HG03469 (cell line): ENCODE measurements around the gene POC1A.
A peak's percentile ranks its signal among the peaks of the same experiment; 100 is the strongest.

Experiments
- ATAC-seq: cut with Tn5 transposase; IDR thresholded peaks from one replicate; pipeline ENCODE4 v1.9.1; 2021; ENCODE audit warnings: mild to moderate bottlenecking, moderate library complexity, moderate number of reproducible peaks; ENCODE audit not compliant: unreplicated experiment

The POC1A gene

DNA sequence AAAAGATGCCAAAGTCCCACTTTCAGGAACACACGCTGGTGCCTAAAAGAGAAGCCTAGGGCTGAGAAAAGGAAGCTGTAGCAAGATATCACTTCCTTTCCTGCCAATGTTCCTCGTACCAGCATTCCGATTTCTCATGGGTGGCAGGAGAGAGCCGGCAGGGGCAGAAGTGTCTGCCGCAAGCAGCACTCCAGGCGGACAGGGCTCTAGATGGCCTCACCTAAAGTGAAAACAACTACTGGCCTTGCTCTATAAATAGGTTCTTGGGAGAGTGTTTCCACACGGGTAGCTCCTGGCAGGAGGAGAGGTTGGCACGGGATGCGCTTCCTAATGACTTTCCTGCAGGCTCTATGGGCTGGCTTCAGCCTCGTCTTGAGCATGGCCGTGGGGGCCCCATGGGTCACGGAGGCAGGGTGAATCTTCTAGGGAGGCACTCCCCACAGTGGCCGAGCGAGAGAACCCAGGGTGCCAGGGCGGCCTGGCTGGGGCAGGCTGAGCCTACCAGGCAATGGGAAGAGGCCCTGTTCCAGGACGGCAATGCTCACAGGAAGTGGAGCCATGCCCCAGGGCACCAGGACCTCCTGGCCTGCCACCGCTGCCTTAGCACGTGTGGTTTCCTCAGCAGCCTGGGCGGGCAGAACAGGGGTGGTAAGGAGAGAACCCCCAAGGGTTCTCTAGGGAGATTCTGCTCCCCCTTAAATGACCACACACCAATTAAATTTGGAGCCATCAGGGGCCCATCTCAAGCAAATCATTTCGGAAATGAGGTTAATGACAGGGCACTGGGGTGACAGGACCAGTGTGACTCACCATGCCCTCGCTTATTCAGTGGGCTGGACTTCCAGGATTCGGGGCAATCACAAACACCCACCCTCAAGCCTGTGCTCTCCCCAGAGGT lies 83.2 kb downstream of the POC1A start:
- no peak for ATAC-seq

DNA sequence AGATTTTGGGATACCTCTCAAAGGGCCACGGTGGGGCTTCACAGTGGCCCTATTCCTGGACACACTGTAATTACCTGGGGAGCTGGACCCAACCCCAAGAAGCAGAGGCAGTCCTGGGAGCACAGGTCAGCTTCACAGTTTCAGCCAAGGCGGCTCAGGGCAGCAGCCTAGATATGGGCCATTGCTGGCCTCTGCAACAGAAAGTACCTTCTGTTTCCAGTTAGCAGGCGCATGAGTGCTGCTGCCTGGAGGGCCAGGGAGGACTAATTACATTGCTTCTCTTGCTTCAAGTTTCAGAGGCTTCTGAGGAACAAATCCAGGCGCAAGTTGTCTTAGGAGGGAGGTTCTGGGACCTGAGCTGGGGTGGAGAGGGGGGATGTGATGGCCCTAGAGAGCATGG lies 84.4 kb downstream of the POC1A start:
- no peak for ATAC-seq

- ATAC-seq: no peak
Measured at GRCh38 chr3:52069135-52069534, 85.1 kb downstream of the POC1A start.

GRCh38 chr3:52068730-52069129 lies 85.5 kb downstream of the POC1A start:
- ATAC-seq: no peak

DNA sequence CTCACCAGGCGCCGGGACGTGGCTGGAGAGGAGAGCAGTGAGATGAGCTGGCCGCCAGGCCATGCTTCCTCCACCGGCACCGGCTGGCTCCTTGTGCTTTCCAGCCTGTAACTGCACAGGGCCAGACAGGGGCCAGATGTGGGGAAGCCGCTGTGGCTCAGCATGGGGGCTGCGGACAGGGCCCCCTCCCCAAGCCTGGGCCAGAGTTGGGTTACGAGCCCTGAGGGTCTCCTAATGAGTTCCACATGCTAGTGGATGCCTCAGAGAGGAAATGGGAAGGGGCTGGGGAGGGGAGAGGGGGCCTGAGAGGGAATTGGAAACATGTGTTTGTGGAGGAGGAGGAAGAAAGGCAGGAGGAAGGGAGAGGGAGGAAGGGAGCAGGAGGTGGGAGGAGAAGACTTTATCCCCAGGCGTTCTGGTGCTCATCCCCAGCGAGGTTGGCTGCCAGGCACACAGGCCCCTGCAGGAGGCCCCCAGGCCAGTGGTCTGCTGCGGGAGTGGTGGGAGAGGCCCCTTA lies 86.1 kb downstream of the POC1A start:
- ATAC-seq: no peak

- no peak for ATAC-seq
Measured at GRCh38 chr3:52067526-52067925, 86.7 kb downstream of the POC1A start.

DNA sequence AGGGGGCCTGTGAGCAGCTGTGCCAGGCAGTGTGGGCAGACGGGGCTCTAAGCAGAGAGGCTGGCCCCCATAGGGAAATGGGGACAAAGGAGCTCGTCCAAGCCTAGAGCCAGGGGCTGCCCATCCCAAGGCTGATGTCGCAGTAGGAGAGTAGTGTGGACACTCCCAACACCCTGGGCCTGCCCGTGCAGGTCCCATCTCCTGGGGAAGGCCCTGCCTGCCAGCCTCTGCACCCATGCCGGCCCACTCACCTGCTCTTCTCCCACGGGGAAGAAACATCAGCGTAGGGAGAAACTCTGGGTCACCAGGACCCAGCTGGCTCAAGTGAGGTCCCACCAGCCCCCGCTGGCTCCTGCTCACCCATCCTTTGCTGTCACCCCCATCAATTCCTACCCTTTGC lies 87.2 kb downstream of the POC1A start:
- no peak for ATAC-seq

- no peak for ATAC-seq
Measured at GRCh38 chr3:52065264-52065756, 88.9 kb downstream of the POC1A start.

- ATAC-seq: no peak
Measured at GRCh38 chr3:52064561-52064960, 89.7 kb downstream of the POC1A start.

DNA sequence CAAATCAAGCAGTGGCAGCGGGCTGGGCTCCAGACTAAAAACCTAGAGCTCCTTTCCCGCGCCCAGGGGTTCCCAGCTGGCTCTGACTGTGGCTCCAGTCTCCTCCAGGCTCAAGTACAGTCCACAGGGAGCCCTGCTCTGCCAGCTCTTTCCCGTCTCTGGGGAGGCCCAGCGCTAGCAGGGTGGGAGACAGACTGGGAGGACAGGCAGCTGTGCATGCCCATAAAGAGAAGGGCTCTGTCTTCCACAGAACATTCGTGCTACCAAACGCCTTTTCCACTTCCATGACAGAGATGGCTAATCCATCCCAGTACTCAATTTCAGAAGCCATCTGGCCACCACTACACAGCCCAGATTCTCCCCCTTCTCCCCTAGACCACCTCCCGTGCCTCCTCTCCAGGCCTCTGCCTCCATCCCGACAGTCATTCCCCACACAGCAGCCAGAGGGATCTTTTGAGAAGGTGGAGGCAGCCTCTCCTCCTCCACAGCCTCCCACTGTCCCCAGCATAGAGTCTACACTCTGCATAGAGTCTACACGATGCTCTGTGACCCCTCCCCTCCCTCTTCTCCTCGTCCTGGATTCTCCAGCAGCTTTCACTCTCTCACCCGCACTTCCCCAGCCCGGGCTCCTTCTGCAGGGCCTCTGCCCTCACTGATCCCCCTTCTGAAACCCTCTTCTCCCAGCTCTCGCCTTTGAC lies 91.0 kb downstream of the POC1A start:
- no peak for ATAC-seq

DNA sequence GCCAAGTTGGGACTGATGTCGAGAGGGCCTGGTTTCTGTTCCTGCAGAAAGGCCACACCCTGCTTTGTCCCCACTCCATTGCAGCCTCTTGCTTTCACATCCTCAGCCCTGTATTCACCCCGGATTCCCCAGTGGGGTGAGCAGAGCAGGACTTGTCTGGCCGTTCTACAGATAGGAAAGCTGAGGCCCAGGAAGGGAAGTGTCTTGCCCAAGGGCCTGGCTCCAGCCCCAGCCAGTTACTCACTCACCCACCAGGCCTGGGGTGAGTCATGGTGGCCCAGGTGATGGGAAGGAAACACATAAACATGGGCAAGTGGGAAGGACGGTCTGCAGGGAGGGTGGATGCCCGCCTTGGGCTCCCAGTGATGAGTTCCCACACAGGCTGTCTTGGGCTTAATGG lies 91.7 kb downstream of the POC1A start:
- ATAC-seq: no peak

GRCh38 chr3:52061121-52061910 lies 92.9 kb downstream of the POC1A start:
- no peak for ATAC-seq

DNA sequence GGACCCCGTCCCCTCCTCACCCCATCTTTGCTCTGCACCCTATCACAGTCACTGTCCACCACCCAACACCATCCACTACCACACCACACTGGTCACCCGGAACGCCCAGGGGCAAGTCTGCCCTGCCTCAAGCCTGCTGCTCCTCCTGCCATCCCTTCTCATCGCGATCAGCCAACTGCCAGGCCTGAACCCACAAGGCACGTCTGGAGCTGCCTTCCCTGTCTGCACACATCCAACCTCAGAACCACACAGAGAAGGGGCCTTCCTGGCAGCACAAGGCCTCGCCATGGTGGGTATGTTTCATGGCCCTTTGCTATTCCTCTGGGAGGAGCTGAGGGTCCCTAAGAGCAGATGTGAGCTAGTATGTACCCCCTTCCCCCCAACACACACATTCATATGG lies 94.4 kb downstream of the POC1A start:
- no peak for ATAC-seq

- no peak for ATAC-seq
Measured at GRCh38 chr3:52057812-52058495, 96.3 kb downstream of the POC1A start.

DNA sequence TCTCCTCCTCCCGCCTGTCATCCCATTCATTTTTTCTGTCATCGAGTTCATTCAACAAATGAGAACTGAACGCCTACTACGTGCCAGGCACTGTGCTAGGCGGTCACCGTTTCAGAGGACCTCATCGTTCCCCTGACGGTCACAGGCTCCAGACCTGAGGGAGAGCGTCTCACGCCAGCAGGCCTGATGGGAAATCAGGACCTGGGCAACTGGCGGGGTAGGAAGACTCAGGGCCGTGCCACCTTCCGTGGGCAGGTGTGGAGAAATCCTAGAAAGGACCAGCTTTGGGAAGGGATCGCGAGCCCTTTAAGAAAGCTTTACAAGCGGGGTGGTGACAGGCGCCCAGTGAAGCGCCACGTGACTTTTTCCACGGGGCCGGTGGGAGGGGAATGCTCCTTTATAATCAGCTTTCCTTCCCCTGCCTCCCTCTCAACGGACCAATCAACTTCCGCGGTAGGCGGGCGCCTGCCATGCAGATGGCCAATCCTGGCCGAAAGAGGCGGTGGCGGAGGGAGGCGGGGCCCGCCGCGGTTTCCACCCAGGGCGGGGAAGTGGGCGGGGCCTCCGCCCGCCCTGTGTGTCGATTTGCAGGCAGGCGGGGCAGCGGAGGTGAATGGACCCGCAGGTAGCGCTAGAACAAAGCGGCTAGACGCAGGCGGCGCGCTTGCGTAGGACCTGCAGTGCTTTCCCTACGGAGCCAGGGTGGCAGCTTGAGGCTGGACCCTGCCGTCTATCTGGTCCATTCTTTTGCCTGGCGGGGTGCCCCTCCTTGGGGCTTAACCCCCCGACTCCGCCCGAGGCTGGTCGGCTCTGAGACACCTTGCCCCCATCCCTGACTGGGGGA lies 97.0 kb downstream of the POC1A start:
- ATAC-seq: peak; percentile 66

DNA sequence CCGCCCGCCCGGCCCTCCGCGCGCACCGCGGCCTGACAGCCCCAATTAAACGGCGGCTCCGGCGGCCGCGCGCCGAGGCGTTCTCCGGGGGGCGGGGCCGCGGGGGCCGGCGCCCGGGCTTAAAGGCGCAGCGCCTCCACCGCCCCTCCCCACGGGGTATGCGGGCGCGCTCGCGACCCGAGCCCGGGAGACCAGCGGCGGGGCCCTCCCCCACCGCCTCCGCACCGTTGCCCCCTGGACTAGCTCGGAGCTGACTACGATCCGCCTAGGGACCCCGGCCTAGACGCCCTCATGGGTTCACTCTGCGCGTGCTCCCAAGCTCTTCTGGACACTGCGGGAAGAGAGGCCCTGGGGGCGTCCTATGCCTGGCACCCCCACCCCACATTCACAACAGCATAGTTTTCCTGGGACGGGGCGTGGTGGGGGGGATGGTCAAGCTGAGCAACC lies 97.7 kb downstream of the POC1A start, which contains the start of gene DUSP7:
Gene DUSP7, minus strand, starts transcription at position 51 of the 447 bp plus-strand sequence. CDS start 205 bp downstream, outside the sequence.
- no peak for ATAC-seq

DNA sequence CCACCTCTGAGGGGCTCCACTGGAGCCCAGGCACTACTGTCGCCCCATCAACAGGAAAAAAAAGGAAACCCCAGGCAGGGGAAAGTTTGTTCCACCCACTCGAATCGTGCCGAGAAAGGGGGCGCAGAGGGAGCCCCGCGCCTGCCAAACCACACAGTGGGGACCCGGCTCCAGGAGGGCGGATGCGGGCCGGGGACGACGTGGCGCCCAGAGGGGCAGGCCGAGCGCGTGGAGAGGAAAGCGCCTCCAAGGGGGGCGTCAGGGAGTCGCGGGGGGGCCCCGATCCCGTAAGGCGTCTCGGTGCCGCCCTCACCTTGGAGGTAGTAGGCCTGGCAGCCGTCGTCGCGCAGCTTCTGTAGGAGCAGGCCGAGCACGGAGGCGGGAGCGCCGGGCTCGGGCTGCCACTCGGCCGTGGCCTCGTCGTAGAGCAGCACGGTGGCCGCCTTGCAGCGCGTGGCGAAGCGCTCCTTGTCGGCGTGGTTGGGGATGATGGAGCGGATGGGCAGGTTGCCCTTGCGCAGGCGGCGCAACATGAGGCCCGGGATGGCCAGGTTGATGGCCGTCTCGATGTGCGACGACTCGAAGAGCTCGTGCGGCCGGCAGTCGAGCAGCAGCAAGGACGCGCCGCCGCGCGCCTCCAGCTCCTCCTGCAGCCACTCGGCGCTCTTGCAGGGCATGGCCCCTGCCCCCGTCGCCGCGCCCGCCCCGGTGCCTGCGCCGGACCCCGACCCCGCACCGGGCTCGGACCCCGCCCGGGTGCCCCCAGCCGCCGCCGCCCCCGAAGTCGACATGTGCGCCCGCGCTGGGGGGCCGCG lies 98.5 kb downstream of the POC1A start:
- ATAC-seq: no peak
